Measurements from ENCODE around the gene FRY.

- TF ChIP-seq CTCF (IDR thresholded peaks at IDR 0.05) (no peak), POLR2A (IDR thresholded peaks at IDR 0.05) (no peak)
Measured at GRCh38 chr13:32200741-32201140, 169.2 kb downstream of the FRY start.

Measured in gastroesophageal sphincter (tissue), 3 donors.